GM21423 (cell line): Measurements from ENCODE around the gene UBE2E1.
A peak's percentile ranks its signal among the peaks of the same experiment; 100 is the strongest.

ENCODE experiments used
- ATAC-seq: cut with Tn5 transposase; IDR thresholded peaks from one replicate; pipeline ENCODE4 v1.9.1; 2021; ENCODE audit warnings: mild to moderate bottlenecking, moderate library complexity; ENCODE audit not compliant: unreplicated experiment

UBE2E1 gene

GRCh38 chr3:23805633-23806533 lies at the start of gene UBE2E1:
UBE2E1 (plus strand) TSS chr3:23805955; CDS start chr3:23807270, 1,315 bp downstream.
- peak; percentile 64 for ATAC-seq

DNA sequence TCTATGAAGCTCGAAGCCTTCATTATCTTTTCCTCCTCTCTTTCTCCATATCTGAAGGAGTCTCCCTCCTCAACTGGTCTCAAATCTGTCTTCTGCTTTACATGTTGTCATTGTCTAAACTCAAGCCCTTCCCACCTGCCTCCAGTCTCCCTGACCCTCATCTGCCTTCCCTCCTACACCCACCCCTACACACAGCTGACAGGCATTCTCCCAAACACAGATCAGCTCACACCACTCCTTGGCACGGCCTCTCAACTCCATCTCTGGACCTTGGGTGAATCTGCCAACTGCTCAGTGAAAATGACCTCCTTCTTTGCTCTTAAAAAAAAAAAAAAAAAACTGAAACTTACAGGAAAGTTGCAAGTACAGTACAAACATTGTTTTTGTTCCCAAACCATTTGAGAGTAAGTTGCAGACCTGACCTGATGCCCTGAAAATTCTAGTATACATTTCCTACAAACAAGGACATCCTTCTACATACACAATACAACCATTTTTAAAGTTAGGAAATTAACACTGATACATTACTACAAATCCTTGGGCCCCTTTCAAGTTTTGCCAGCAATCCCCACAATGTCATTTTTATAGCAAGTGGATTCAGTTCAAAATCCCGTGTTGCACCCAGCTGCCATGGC lies 49.4 kb upstream of the UBE2E1 start:
- no peak for ATAC-seq

DNA sequence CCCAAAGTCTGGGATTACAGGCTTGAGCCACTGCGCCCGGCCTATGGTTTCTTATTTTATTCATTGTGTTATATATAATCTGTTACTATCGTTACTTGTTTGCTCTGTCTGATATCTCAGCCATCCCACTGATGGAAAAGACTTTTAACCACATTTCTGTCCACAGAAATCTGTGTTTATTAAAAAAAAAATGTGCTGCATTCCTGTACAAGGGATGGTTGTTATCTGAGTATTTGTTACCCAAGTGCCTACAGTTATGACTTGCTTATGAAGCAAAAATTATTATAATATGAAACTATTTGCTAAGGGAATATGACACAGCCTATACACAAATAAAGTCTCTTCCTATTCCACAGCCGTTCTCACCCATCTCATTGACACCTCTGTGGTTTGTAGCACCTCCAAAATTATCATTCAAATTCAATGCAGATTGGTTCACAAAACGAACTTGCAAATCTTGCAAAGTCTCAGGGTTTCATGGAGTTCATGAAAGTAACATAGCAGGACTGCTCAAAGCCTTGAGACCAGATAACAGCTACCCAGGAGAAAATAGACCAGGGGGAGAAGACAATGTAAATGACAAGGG lies 47.4 kb upstream of the UBE2E1 start:
- no peak for ATAC-seq

- peak; percentile 10 for ATAC-seq
Observed at GRCh38 chr3:23760325-23760724, 45.4 kb upstream of the UBE2E1 start.

GRCh38 chr3:23760871-23761373 lies 44.8 kb upstream of the UBE2E1 start:
- peak; percentile 28 for ATAC-seq

DNA sequence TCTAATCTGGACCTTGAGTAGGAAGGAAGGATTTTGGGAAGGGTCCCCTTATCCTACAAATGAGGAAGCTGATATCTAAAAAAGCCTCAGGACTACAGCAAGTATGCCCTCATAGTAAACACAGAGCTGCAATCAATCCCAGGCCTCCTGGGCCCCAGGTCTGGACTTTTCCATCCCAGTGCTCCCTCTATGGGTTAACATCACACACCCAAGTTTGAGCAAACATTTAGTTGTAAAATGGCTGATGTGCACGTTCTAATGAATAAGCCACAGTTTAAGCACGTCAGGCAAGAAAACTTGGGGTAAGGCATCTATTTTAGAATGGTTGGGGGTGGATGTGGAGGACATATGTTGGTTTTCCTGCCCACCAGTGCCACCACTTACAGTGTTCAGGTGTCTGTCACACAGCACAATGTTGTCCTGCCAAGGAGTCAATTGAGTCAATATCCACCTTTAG lies 44.3 kb upstream of the UBE2E1 start:
- peak; percentile 37 for ATAC-seq

DNA sequence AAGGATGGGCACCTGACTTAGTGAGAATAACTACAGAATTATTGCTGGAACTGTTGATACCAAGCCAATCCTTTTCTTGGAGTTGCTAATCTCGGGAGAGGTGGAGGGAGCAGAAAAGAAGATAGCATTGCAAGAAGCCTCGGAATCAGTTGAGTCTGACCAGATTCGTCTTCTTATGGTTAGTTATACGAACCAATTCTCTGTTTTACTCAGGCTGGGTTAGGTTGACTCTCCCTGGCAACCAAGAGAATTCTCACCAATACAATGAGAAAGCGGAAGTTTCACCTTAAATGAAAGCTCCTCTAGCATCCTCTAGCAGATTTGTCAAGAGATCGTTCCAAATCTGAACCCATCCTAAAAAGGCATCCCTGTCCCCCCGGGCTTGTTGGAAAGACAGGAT lies 43.5 kb upstream of the UBE2E1 start:
- peak; percentile 86 for ATAC-seq

DNA sequence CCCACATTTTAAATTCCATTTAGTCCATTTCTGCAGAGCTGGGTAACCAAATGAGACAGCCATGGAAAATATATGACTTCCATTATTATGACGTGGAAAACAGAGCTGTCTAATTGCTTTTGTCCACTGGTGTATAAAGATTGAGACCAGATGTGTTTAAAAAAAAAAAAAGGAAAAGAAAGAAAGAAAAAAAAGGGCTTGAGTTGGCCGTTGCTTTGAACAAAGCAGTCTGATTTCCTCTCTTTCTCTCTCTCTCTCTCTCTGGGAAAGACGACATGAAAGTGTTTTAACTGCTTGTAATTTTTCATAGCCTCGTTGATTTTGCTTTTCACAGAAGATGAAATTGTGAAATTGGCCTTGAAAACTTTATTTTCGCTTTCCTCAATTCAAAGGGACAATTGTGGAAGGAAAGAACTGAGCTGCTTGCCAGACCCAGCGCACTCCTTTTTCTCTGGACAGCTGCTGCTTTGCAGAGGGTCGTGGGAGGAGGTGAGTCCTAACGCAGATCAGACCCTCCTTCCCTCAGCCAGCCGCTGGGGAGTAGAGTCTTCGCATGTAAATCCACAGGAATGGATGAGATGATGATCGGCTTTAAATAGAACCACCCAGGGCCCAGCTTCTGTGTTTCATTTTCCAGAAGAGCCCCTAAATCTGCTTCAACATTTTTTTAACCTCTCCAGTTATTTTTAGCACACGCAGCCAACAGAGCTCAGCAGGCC lies 42.8 kb upstream of the UBE2E1 start:
- ATAC-seq, result no peak

DNA sequence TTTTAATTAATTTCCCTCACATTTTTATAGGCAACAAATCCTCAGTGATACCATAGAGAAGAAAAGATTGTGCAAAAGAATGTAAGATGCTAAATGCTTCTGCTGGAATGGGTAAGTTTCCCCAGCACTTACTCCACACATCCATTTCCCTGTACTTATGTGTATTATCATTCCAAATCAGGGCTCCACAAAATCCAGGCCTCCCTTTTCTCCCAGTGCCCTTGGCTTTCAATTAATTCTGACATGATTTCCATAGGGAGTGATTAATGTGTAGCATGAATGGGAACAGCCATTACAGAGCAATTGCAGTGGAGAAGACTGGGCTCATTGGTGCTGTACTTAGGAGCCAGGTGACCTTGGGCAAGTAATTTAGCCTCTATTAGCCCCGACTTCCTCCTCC lies 41.3 kb upstream of the UBE2E1 start:
- no peak for ATAC-seq

GRCh38 chr3:23767546-23767945 lies 38.2 kb upstream of the UBE2E1 start:
- ATAC-seq, result no peak

DNA sequence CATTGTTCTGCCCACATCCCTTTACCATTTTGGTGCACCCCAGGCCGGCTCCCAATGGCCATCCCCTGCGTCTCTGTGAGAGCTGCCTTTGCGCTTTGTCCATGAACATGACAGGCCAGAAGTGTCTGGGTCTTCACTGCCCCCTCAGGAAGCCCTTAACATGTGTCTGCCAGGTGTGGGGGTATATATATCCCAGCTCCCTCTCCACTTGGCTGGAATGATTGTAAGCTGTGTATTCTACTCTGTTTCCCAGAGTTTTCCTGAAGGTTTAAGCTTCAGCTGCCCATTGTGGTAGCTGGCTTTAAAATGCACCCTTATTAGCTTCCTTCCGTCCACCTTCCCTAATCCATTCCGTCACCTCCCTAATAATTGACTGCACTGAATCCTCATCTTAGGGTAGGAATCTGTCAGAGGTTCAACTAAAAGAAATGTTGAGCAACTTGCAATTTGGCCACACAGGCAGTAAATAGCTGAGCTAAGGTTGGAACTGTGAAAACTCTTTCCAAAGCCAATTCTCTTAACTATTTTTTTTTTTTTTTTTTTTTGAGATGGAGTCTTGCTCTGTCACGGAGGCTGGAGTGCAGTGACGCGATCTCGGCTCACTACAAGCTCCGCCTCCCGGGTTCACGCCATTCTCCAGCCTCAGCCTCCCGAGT lies 30.4 kb upstream of the UBE2E1 start:
- no peak for ATAC-seq

DNA sequence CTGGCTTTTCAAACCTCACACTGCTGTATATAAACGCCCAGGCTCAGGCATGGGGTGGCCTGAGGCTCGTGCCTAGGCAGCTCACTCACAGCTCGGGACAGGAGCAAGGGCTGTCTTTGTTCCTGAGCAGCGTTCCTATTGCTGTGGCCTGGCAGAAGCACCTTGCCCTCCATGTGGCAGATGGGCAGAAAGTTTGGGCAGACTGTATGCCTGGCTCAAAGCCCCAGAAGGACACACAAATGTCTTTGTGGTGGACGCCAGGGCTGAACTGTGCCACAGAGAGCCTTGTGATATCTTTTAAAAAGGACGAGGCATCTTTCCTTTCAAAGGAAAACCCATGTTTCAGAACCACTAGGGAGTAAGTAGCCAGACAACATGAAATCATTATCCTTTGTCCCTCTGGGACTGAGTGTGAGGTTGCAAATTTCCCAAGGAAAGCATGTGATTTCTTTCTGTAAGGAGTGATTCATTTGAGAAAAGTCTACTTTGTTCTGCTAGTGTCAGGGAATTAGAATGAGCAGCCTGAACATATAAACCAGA lies 29.3 kb upstream of the UBE2E1 start:
- ATAC-seq, result no peak

- no peak for ATAC-seq
Observed at GRCh38 chr3:23778446-23778845, 27.3 kb upstream of the UBE2E1 start.

DNA sequence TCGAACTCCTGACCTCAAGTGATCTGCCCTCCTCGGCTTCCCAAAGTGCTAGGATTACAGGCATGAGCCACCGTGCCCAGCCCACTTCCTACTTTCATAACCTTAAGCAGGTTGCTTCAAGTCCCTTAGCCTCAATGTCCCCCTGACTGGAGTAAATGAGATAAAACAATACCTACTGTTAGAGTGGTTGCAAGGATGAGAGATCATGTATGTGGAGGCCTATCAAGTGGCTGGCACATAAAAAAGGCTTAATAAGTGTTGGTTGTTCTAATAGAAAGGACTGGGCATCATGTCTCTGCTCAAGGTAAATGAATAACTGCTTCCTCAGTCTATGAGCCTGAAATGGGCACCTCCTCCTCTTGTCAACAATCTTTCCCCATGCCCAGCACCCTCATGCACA lies 25.9 kb upstream of the UBE2E1 start:
- no peak for ATAC-seq

GRCh38 chr3:23781051-23781450 lies 24.7 kb upstream of the UBE2E1 start:
- no peak for ATAC-seq

DNA sequence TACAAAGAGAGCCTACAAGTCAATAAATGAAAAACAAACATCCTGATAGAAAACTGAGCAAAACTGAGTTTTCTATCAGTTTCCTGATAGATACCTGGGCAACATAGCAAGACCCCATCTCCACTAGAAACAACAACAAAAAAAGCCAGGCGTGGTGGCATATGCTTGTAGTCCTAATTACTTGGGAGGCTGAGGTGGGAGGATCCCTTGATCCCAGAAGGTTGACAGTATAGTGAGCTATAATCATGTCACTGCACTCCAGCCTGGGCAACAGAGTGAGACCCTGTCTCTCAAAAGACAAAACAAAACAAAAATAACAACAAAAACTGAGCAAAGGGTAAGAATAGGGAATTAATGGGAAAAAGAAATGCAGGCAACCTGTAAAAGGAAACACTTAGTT lies 23.9 kb upstream of the UBE2E1 start:
- no peak for ATAC-seq

DNA sequence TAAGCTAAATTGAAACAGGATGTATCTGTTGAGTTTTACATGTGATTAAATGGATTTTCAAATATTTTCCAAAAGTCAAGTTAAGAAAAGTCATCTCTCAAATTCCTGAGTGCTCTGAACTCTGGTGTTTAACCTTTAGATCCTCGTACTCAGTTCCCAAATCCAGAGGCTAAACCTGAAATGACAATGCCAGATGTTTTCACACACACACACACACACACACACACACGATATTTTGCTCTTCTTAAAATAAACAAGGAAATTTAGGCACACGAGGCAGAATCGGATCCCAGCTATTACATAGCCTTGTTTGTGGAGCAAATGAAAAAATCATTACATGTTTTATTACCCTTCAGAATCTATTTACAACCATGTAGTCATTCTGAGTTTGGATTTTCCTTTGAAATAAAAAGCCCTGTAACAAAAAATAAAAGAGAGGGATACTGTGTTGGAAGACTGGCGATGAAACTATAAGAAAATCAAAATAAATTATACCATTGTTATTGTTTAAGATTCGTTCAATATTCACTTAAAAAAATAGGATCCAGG lies 20.6 kb upstream of the UBE2E1 start:
- ATAC-seq, result no peak

DNA sequence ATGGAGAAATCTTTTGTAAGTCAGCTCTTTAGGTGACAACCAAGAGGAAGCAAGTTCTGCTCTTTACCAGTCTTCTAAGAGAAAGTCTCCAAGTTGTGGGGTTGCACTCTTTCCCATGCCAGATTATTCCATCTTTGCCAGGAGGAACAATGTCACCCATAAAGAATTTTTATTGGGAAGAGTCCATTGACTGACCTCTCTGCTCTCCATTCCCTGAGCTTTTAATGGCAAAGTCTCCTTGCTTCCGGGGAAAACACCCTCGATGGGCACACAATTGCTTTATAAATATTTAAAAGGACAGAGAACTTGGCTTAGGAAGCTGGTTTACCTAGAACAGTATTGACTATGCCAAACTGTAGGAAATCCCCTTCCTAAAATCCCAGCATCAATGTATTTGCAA lies 19.9 kb upstream of the UBE2E1 start:
- no peak for ATAC-seq

DNA sequence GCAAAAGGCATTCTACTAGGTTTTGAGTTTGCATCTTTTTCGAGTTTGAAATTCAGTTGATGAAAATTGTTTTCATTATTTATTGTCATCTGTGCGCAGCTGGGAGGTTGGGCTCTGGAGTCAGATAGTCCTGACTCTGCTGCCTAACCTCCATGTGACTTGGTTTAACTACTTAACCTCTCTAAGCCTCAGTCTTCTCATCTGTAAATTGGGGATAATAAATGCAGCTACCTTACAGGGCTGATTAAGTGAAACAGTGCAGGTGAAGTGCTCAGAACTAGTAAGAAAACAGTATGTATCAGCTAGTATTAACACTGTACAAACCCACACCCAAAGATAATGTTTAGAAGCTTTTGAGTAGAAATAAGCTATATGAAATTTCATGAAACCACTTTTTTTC lies 14.1 kb upstream of the UBE2E1 start:
- no peak for ATAC-seq
